ENCODE data around the gene PTPRG. TPM values are rescaled to one million over a fixed set of nuclear protein-coding genes. Genes with fewer than 3 reads are reported as not detected.
"Not testable (repeated sequence)": the region's sequence is repeated elsewhere in the genome, so short reads cannot be mapped to it uniquely, and the experiment has no call there.

PTPRG gene
- total and polyA plus RNA-seq, 7 donors = 0.69 to 76.3 (median 62.7) TPM

DNA sequence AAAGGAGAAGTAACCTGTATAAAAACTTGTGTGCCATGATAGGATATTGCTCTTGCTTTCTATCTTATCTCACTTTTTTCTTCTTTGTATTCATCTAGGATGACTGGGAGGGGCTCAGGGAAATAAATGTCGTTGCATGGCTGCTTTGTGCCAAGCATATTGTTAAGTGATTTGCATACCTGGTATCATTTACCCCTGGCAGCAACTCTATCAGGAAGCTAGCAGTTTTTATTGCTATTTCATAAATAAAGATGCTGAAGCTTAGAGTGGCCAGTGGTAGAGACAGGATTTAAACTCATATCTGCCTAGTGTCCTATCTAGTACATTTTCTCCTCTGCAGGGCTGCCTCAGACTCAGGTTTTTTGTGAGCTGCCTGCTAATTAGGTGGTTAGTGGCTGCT lies 253.3 kb downstream of the PTPRG start:
- TF ChIP-seq POLR2AphosphoS5 (IDR thresholded peaks at IDR 0.05) = no peak
- intact Hi-C loops (cut with DNase I) = no loop called here

DNA sequence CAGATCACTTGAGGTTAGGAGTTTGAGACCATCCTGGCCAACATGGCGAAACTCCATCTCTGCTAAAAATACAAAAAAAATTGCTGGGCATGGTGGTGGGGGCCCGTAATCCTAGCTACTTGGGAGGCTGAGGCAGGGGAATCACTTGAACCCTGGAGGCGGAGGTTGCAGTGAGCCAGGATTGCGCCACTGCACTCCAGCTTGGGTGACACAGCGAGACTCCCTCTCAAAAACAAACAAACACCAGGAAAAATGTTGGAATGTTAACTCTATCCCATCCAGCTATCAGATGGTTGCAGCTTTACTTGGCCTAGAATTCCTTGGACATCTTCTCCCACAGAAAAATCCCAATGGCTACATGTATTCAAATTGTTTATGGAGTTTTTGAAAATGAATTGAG lies 254.9 kb downstream of the PTPRG start:
- WGBS, 2 donors = 82 to 83% methylated on average over 5 of the region's 5 CpGs
- peaks cover 0 to 35% (median 27%) of the 10 kb centered on the region in 4 donors for H3K4me1 ChIP-seq
- H3K4me3 ChIP-seq; DNase-seq; H3K9me3 ChIP-seq; H3K27me3 ChIP-seq; intact Hi-C loops (cut with DNase I); H3K36me3 ChIP-seq; H3K27ac ChIP-seq: not testable (repeated sequence)

More for the DNA sequence above, 253.3 kb downstream of the PTPRG start:
- no peaks in the 10 kb centered on the region for H3K36me3 ChIP-seq
- WGBS, 2 donors = 7 to 26% methylated on average over 1 of the region's 1 CpG
- no peak overlapping the region for H3K4me3 ChIP-seq
- peaks cover 0 to 49% (median 42%) of the 10 kb centered on the region in 4 donors for H3K4me1 ChIP-seq
- no peak for DNase-seq
- H3K27ac ChIP-seq = peak overlapping the region in 2 of 4 donors; percentile 9 to 50
- no peaks in the 10 kb centered on the region for H3K9me3 ChIP-seq
- H3K27me3 ChIP-seq = no peaks in the 10 kb centered on the region

DNA sequence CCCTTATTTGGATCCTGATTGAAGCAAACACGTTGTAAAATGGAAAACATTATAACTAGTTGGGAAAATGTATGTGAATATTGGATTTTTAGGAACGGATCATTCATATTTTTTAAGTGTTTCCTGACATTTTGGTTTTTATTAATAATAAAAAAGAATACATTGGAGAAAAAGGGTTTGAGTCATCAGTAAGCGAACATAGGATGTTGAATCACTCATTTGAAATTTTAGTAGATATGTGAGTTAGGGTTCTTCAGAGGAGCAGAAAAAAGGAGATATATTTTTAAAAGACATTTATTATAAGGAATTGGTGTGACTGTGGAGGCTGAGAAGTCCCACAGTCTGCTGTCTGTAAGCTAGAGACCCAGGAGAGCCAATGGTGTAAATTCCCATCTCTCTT lies 258.5 kb downstream of the PTPRG start:
- intact Hi-C loops (cut with DNase I) = no loop called here

DNA sequence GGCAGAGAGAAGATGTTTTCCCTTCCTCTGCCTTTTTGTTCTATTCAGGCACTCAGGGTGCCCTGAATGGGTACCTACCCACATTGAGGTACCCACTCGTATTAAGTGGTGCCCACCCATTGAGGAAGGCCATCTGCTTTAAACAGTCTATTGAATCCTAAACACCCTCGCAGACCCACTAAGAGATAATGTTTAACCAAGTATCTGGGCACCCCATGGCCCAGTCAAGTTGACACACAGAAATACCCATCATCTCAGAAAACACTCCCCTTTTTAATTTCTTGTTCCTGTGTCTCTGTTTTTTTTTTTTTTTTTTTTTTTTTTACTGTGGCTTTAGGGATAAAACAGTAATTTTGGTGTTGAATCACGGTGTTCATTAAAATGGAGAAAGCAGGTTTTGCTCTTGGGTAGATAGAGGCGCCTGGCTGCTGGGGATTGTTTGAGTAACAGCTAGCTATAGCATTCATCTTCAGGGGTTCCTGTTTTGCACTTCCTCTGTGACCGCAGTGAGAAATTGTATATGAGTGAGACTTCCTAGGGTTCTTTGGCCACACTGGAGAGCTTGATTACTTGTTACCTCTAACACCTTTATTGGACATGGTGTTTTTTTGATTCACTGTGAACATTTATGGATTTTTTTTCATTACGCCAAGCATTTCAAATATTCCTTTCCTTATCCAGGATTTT lies 259.1 kb downstream of the PTPRG start:
- WGBS, 2 donors = 76 to 84% methylated on average over 6 of the region's 6 CpGs
- Histone ChIP-seq H3K36me3 (no peaks in the 10 kb centered on the region), H3K4me3 (no peak overlapping the region), H3K9me3 (no peaks in the 10 kb centered on the region), H3K27ac (no peak overlapping the region), H3K27me3 (no peaks in the 10 kb centered on the region), H3K4me1 (peaks cover 0 to 24% (median 17%) of the 10 kb centered on the region in 4 donors)
- DNase-seq = no peak
- TF ChIP-seq POLR2A (IDR thresholded peaks at IDR 0.05) = no peak
- TF ChIP-seq, protein P1, sequence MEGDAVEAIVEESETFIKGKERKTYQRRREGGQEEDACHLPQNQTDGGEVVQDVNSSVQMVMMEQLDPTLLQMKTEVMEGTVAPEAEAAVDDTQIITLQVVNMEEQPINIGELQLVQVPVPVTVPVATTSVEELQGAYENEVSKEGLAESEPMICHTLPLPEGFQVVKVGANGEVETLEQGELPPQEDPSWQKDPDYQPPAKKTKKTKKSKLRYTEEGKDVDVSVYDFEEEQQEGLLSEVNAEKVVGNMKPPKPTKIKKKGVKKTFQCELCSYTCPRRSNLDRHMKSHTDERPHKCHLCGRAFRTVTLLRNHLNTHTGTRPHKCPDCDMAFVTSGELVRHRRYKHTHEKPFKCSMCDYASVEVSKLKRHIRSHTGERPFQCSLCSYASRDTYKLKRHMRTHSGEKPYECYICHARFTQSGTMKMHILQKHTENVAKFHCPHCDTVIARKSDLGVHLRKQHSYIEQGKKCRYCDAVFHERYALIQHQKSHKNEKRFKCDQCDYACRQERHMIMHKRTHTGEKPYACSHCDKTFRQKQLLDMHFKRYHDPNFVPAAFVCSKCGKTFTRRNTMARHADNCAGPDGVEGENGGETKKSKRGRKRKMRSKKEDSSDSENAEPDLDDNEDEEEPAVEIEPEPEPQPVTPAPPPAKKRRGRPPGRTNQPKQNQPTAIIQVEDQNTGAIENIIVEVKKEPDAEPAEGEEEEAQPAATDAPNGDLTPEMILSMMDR (IDR thresholded peaks at IDR 0.05) = no peak
- TF ChIP-seq POLR2AphosphoS5 (IDR thresholded peaks at IDR 0.05) = no peak
- no peak for TF ChIP-seq EP300 (IDR thresholded peaks at IDR 0.05)
- intact Hi-C loops (cut with DNase I) = no loop called here

More for the DNA sequence above, 258.5 kb downstream of the PTPRG start:
- Histone ChIP-seq H3K4me3 (no peak overlapping the region), H3K27me3 (no peaks in the 10 kb centered on the region), H3K4me1 (peaks cover 0 to 21% (median 18%) of the 10 kb centered on the region in 4 donors), H3K36me3 (no peaks in the 10 kb centered on the region), H3K27ac (no peak overlapping the region), H3K9me3 (no peaks in the 10 kb centered on the region)
- 92 to 95% methylated on average over 3 of the region's 3 CpGs for WGBS, 2 donors
- no peak for DNase-seq
- TF ChIP-seq POLR2AphosphoS5 (IDR thresholded peaks at IDR 0.05) (no peak), EP300 (IDR thresholded peaks at IDR 0.05) (no peak)

DNA sequence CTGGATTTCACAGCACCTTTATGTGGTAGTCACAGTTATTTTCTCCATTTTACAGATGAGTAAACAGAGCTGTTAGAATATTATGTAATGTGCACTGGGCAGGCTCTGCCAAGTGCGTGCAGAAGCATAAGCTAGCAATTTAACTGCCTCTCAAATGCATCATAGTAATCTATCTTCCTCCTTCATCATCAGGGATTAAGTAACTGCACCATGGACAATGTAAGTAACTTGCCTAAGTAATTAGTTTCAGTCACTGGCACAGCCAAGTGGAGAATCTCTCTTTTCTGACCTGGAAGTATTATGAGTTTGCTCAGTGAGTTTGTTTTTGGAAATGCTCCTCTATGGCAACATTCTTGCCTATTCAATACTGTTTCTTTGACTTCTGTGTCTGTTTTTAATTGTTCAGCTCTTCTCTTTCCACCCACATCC lies 260.5 kb downstream of the PTPRG start:
- H3K4me1 ChIP-seq = peaks cover 0 to 32% (median 25%) of the 10 kb centered on the region in 4 donors
- H3K27ac ChIP-seq = peak overlapping the region; percentile 7 to 46 (median 12)
- WGBS, 2 donors = 60 to 71% methylated on average over 1 of the region's 1 CpG
- H3K4me3 ChIP-seq = no peak overlapping the region
- no peaks in the 10 kb centered on the region for H3K9me3 ChIP-seq
- DNase-seq = peak; percentile 73
- H3K36me3 ChIP-seq = no peaks in the 10 kb centered on the region
- H3K27me3 ChIP-seq = no peaks in the 10 kb centered on the region
- intact Hi-C loops (cut with DNase I) = no loop called here
- peak in 3 of 4 donors; percentile 20 to 59 (median 51) for TF ChIP-seq EP300 (IDR thresholded peaks at IDR 0.05)
- no peak for TF ChIP-seq POLR2A (IDR thresholded peaks at IDR 0.05)
- TF ChIP-seq, protein P1 (IDR thresholded peaks at IDR 0.05) = no peak
- TF ChIP-seq POLR2AphosphoS5 (IDR thresholded peaks at IDR 0.05) = peak; percentile 52 to 72 (median 68)

DNA sequence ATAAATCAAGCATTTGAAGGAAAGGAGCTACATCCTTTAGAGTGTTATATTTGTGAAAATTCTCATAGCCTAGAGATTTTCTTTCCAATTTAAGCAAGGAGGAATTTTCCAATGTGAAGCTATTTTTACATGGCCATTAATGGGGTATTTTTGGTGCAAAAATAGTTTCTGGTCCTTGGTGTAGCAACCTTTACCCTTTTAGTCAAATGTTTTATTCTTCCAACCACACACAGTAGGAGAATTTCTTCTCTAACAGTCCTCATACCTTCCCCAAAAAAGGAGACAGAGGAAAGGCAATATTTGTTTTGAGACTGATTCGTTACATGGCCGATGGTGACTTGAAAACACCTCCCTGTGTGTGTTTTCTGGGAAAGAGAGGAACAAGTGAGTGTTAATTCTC lies 261.2 kb downstream of the PTPRG start:
- peak overlapping the region in 3 of 4 donors; percentile 7 to 46 (median 9) for H3K27ac ChIP-seq
- DNase-seq = no peak
- no peak for TF ChIP-seq POLR2AphosphoS5 (IDR thresholded peaks at IDR 0.05)
- TF ChIP-seq, protein P1 (IDR thresholded peaks at IDR 0.05) = no peak
- no peak for TF ChIP-seq EP300 (IDR thresholded peaks at IDR 0.05)
- no peak for TF ChIP-seq POLR2A (IDR thresholded peaks at IDR 0.05)
- intact Hi-C loops (cut with DNase I) = no loop called here
- H3K4me1 ChIP-seq = peaks cover 0 to 37% (median 29%) of the 10 kb centered on the region in 4 donors
- no peaks in the 10 kb centered on the region for H3K36me3 ChIP-seq
- no peak overlapping the region for H3K4me3 ChIP-seq
- WGBS, 2 donors = 90 to 96% methylated on average over 2 of the region's 2 CpGs
- no peaks in the 10 kb centered on the region for H3K9me3 ChIP-seq
- no peaks in the 10 kb centered on the region for H3K27me3 ChIP-seq
